ENCODE data around the gene KRT76.

- TF ChIP-seq, protein P1, sequence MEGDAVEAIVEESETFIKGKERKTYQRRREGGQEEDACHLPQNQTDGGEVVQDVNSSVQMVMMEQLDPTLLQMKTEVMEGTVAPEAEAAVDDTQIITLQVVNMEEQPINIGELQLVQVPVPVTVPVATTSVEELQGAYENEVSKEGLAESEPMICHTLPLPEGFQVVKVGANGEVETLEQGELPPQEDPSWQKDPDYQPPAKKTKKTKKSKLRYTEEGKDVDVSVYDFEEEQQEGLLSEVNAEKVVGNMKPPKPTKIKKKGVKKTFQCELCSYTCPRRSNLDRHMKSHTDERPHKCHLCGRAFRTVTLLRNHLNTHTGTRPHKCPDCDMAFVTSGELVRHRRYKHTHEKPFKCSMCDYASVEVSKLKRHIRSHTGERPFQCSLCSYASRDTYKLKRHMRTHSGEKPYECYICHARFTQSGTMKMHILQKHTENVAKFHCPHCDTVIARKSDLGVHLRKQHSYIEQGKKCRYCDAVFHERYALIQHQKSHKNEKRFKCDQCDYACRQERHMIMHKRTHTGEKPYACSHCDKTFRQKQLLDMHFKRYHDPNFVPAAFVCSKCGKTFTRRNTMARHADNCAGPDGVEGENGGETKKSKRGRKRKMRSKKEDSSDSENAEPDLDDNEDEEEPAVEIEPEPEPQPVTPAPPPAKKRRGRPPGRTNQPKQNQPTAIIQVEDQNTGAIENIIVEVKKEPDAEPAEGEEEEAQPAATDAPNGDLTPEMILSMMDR (IDR thresholded peaks at IDR 0.05; ENCODE audit: borderline replicate concordance, extremely low read depth, low read length, poor library complexity, severe bottlenecking): no peak
- TF ChIP-seq EZH2 (IDR thresholded peaks at IDR 0.05; ENCODE audit: borderline replicate concordance, low read depth, low read length, severe bottlenecking): no peak
These were observed 12.7 kb upstream of the KRT76 start for GRCh38 chr12:52789637-52790426.

All from DND-41 (cell line).